GM10248 (cell line): Measurements from ENCODE around the gene FN1.
"Not testable (repeated sequence)": the region's sequence is repeated elsewhere in the genome, so short reads cannot be mapped to it uniquely, and the experiment has no call there.

Experiments used
- CTCF ChIA-PET: fragments of 300-600 bp; sonication (Branson Sonifier 250); formaldehyde crosslinking; extraction: SDS; loops from one replicate; lab custom pipeline; 2021; ENCODE audit warnings: antibody characterized with exemption; lab: Yijun Ruan, JAX
- POLR2A ChIA-PET: fragments of 350-650 bp; sonication (Branson Sonifier 250); formaldehyde crosslinking; extraction: SDS; loops from one replicate; lab custom pipeline; 2020; ENCODE audit warnings: antibody characterized with exemption; lab: Yijun Ruan, JAX
- DNase-seq: peaks from one replicate; pipeline ENCODE4 v3.0.0; 2012; ENCODE audit errors: extremely low spot score
- TF ChIP-seq, protein P1 (sequence below): IDR thresholded peaks from 2 replicates; pipeline ENCODE4 v1.5.1; 2012; ENCODE audit warnings: mild to moderate bottlenecking, low read depth; ENCODE audit errors: extremely low read depth, missing control alignments, control extremely low read depth

The FN1 gene

DNA sequence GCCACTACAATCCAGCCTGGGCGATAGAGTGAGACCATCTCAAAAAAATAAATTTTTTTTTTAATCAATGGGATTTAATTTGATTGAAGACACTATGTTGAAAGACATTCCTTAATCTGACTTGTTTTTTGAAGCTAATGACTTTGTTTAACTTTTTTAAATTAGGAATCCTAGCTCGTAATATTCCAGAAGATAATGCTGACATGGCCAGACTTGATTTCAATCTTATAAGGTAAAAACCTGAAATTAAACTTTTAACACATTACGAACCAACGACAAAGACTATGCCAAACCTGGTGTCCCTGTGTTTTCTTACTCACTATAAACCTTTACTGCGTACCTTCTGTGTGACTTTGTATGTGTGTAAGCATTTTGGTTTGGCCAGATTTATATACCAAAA is 116.4 kb downstream of the FN1 start:
- POLR2A ChIA-PET = no interaction called here
- CTCF ChIA-PET = interaction anchor here (1.3 kb wide), 1 partner anchor 48 kb away, joined by 5 read pairs; no protein-coding TSS in a partner anchor
- TF ChIP-seq, protein P1, sequence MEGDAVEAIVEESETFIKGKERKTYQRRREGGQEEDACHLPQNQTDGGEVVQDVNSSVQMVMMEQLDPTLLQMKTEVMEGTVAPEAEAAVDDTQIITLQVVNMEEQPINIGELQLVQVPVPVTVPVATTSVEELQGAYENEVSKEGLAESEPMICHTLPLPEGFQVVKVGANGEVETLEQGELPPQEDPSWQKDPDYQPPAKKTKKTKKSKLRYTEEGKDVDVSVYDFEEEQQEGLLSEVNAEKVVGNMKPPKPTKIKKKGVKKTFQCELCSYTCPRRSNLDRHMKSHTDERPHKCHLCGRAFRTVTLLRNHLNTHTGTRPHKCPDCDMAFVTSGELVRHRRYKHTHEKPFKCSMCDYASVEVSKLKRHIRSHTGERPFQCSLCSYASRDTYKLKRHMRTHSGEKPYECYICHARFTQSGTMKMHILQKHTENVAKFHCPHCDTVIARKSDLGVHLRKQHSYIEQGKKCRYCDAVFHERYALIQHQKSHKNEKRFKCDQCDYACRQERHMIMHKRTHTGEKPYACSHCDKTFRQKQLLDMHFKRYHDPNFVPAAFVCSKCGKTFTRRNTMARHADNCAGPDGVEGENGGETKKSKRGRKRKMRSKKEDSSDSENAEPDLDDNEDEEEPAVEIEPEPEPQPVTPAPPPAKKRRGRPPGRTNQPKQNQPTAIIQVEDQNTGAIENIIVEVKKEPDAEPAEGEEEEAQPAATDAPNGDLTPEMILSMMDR = no peak
- no peak for DNase-seq

DNA sequence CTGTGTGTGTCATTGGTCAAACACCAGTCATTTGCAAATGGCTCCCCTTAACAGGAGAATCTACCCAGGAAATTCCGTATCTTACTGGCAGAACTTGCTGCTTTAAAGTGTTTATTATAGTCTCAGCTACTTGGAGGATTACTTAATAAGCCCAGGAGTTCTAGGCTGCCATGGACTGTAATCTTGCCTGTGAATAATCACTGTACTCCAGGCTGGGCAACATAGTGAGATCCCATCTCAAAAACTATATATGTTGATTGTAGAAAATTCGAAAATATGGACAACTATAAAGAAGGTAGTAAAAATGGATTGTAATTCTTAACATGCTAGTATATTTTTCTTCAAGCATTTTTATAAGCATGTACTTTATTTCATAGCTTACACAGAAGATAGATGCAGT is 119.5 kb downstream of the FN1 start:
- TF ChIP-seq, protein P1 = no peak
- POLR2A ChIA-PET = no interaction called here

DNA sequence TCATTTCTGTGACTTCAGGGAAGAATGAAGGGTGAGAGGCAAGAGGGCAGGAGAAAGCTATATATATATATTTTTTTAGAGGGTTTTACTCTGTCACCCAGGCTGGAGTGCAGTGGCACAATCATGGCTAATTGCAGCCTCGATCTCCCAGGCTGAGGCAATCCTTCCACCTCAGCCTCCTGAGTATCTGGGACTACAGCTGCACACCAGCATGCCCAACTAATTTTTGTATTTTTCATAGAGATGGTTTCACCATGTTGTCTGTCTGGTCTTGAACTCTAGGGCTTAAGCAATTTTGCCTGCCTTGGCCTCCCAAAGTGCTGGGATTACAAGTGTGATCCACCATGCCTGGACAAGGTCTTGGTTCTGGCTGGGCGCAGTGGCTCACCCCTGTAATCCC is 120.6 kb downstream of the FN1 start:
- ChIA-PET POLR2A (no interaction called here), CTCF (interaction anchor here (1.3 to 2.6 kb wide), 2 partner anchors 10 to 13 kb away, joined by 3 to 11 read pairs; no protein-coding TSS in a partner anchor)
- TF ChIP-seq, protein P1 = no peak

More for the DNA sequence above, 119.5 kb downstream of the FN1 start:
- DNase-seq = no peak
- CTCF ChIA-PET = interaction anchor here (1.3 to 2.6 kb wide), 2 partner anchors 9 to 14 kb away, joined by 3 to 11 read pairs; no protein-coding TSS in a partner anchor

DNA sequence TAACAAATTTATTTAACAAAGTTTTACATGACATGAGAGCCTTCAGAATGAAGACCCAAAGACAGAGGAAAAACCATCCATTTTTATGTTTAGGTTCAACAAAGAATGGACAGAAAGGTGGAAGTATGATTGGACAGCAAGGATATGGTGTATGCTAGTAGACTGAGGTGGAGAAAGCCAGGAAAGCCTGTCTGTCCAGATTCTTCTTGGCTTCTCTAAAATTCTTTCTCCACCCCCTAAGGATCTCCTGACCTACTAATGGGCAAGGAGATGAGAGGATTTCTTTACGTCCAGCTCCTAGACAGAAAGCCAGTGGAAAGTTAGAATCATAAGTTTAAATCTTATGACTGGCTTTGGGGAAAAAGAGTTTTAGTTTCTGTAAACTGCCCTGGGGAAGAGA is 121.0 kb downstream of the FN1 start:
- TF ChIP-seq, protein P1 = no peak
- ChIA-PET POLR2A (no interaction called here), CTCF (interaction anchor here (2.6 kb wide), 1 partner anchor 10 kb away, joined by 11 read pairs; no protein-coding TSS in a partner anchor)
- DNase-seq = no peak

More for the DNA sequence above, 120.6 kb downstream of the FN1 start:
- no peak for DNase-seq

DNA sequence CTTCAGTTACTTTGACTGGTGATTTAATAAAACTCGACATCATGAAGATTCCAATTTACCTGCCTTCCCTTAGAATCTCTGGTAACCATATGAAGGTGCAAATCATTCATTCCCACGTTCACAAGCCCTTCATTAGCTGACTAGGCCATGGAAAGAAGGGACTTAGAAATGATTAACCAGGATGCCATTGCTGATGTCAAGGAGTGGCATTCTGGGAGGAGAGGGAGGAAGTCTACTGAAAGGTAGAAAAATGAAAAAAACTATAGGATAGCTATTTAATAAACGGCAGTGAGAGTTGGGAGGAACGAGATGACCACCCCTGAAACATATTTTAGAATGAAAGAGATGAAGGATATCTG is 122.6 kb downstream of the FN1 start:
- POLR2A ChIA-PET = no interaction called here

DNA sequence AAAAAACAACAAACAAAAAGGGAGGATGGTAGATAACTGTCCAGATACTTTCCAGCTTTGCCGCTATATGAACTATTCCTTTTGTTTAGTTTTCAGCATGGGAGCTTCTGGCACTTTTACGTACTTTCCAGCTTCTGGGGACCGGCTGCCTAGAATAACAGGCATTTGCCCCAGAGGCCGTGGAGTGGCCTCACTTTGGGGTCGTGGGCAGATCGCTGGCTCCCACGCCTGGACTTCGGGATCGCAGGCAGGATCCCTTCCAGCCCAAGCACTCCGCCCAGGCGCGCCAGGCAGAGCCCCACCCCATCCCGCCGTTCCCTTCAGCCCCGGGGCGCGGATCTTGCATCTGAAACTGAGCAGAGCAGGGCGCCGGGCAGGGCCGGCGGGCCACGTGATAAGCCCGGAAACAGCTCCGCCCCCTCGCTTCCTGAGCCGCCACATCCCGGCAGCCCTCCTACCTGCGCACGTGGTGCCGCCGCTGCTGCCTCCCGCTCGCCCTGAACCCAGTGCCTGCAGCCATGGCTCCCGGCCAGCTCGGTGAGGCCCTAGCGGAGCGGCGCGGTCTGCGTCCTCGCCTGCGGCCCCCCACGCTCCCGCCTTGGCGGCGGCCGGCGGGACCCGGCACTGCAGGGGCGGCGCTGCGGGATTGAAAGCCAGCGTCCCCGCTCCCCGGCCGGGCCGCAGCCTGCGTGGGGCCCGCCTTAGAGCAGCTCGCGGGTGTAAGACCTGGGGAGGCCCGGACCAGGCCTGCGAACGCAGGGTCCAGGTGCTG is 124.1 kb downstream of the FN1 start, which contains the start of gene ATIC:
TSS of gene ATIC (plus strand) at position 435 of the 772 bp plus-strand sequence. CDS start at position 519, 84 bp downstream.
- ChIA-PET CTCF (interaction anchor here (0.9 to 2.5 kb wide), 4 partner anchors 8 to 41 kb away, joined by 3 to 5 read pairs (median 4); no protein-coding TSS in a partner anchor), POLR2A (no interaction called here)
- DNase-seq = peak; percentile 95
- TF ChIP-seq, protein P1 = no peak

More for the DNA sequence above, 122.6 kb downstream of the FN1 start:
- no peak for DNase-seq
- TF ChIP-seq, protein P1 = no peak
- CTCF ChIA-PET = interaction anchor here (1.1 to 2.5 kb wide), 3 partner anchors 9 to 23 kb away, joined by 3 to 5 read pairs (median 4); no protein-coding TSS in a partner anchor

DNA sequence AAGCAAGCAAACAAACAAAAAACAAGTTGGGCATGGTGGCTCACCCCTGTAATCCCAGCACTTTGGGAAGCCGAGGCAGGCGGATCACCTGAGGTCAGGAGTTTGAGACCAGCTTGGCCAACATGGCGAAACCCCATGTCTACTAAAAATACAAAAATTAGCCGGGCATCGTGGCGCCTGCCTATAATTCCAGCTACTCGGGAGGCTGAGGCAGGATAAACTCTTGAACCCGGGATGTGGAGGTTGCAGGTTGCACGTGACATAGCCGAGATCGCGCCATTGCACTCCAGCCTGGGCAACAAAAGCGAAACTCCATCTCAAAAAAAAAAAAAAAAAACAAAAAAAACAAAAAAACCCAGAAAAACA is 124.6 kb downstream of the FN1 start:
- DNase-seq, POLR2A ChIA-PET: not testable (repeated sequence)
- CTCF ChIA-PET = interaction anchor here (1.3 to 2.5 kb wide), 2 partner anchors 25 to 40 kb away, joined by 3 to 5 read pairs; no protein-coding TSS in a partner anchor
